ENCODE results near the gene LRMDA.

The LRMDA gene

GRCh38 chr10:76085002-76085816 is 653.8 kb downstream of the LRMDA start:
- DNase-seq (ENCODE audit: low read depth in 2 of 2): no peak

- DNase-seq (ENCODE audit: low read depth in 2 of 2): no peak
These were observed 654.4 kb downstream of the LRMDA start for GRCh38 chr10:76085817-76086167.

- no peak for DNase-seq (ENCODE audit: low read depth in 2 of 2)
These were observed 654.8 kb downstream of the LRMDA start for GRCh38 chr10:76086170-76086760.

- DNase-seq (ENCODE audit: low read depth in 2 of 2): peak; percentile 64 to 66
These were observed 655.6 kb downstream of the LRMDA start for GRCh38 chr10:76086761-76087639.

- DNase-seq (ENCODE audit: low read depth in 2 of 2): no peak
These were observed 656.6 kb downstream of the LRMDA start for GRCh38 chr10:76088008-76088407.

- no peak for DNase-seq (ENCODE audit: low read depth in 2 of 2)
These were observed 657.6 kb downstream of the LRMDA start for GRCh38 chr10:76088980-76089379.

- no peak for DNase-seq (ENCODE audit: low read depth in 2 of 2)
These were observed 658.2 kb downstream of the LRMDA start for GRCh38 chr10:76089556-76090180.

- DNase-seq (ENCODE audit: low read depth in 2 of 2): no peak
These were observed 660.5 kb downstream of the LRMDA start for GRCh38 chr10:76091926-76092325.

- DNase-seq (ENCODE audit: low read depth in 2 of 2): no peak
These were observed 675.2 kb downstream of the LRMDA start for GRCh38 chr10:76106611-76107010.

- no peak for DNase-seq (ENCODE audit: low read depth in 2 of 2)
These were observed 677.3 kb downstream of the LRMDA start for GRCh38 chr10:76108563-76109359.

GRCh38 chr10:76111404-76111803 is 680.0 kb downstream of the LRMDA start:
- no peak for DNase-seq (ENCODE audit: low read depth in 2 of 2)

- no peak for DNase-seq (ENCODE audit: low read depth in 2 of 2)
These were observed 680.8 kb downstream of the LRMDA start for GRCh38 chr10:76111986-76112825.

GRCh38 chr10:76112826-76113150 is 681.4 kb downstream of the LRMDA start:
- no peak for DNase-seq (ENCODE audit: low read depth in 2 of 2)

GRCh38 chr10:76113952-76114351 is 682.5 kb downstream of the LRMDA start:
- DNase-seq (ENCODE audit: low read depth in 2 of 2): peak; percentile 49 to 53

- DNase-seq (ENCODE audit: low read depth in 2 of 2): no peak
These were observed 683.2 kb downstream of the LRMDA start for GRCh38 chr10:76114581-76115001.

- no peak for DNase-seq (ENCODE audit: low read depth in 2 of 2)
These were observed 683.7 kb downstream of the LRMDA start for GRCh38 chr10:76115131-76115470.

GRCh38 chr10:76115471-76116155 is 684.2 kb downstream of the LRMDA start:
- no peak for DNase-seq (ENCODE audit: low read depth in 2 of 2)

GRCh38 chr10:76116523-76116922 is 685.1 kb downstream of the LRMDA start:
- DNase-seq (ENCODE audit: low read depth in 2 of 2): no peak

GRCh38 chr10:76117949-76118348 is 686.5 kb downstream of the LRMDA start:
- peak; percentile 77 to 82 for DNase-seq (ENCODE audit: low read depth in 2 of 2)

- DNase-seq (ENCODE audit: low read depth in 2 of 2): no peak
These were observed 687.6 kb downstream of the LRMDA start for GRCh38 chr10:76119036-76119435.

Data from fibroblast of skin of left quadriceps (primary cell).